Measurements from ENCODE around the gene OLFML3.

DNA sequence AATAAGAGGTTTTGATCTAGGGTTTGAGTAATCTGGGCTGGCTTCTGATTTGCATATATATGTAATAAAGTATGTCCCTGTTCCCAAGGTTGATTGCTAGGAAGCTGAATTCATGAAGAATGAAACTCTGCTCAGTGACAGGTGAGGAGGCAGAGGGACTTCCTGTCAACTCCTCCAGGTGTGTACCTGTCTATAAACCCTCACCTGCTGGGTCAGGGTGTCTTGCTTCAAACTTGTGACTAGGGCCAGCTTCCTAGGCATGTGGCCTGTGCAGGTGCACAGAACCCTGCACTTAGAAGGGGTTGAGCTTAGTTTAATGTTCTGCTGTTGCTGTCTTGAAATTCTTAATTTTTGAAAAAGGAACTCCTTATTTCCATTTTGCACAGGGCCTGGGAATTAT, 21.1 kb downstream of the OLFML3 start:
- TF ChIP-seq, protein P1, sequence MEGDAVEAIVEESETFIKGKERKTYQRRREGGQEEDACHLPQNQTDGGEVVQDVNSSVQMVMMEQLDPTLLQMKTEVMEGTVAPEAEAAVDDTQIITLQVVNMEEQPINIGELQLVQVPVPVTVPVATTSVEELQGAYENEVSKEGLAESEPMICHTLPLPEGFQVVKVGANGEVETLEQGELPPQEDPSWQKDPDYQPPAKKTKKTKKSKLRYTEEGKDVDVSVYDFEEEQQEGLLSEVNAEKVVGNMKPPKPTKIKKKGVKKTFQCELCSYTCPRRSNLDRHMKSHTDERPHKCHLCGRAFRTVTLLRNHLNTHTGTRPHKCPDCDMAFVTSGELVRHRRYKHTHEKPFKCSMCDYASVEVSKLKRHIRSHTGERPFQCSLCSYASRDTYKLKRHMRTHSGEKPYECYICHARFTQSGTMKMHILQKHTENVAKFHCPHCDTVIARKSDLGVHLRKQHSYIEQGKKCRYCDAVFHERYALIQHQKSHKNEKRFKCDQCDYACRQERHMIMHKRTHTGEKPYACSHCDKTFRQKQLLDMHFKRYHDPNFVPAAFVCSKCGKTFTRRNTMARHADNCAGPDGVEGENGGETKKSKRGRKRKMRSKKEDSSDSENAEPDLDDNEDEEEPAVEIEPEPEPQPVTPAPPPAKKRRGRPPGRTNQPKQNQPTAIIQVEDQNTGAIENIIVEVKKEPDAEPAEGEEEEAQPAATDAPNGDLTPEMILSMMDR (IDR thresholded peaks at IDR 0.05): no peak
- TF ChIP-seq POLR2A (IDR thresholded peaks at IDR 0.05): no peak

Data from right lobe of liver (tissue), 4 donors.